GM21737 (cell line): ENCODE results near the gene SEM1.
A peak's percentile ranks its signal among the peaks of the same experiment; 100 is the strongest.
"Not testable (repeated sequence)": the region's sequence is repeated elsewhere in the genome, so short reads cannot be mapped to it uniquely, and the experiment has no call there.

ENCODE experiments used
- ATAC-seq: cut with Tn5 transposase; IDR thresholded peaks from one replicate; pipeline ENCODE4 v1.9.1; 2021; ENCODE audit warnings: mild to moderate bottlenecking, moderate library complexity; ENCODE audit not compliant: unreplicated experiment

SEM1 gene

GRCh38 chr7:96707901-96708774 is 1.5 kb downstream of the SEM1 start:
- no peak for ATAC-seq

DNA sequence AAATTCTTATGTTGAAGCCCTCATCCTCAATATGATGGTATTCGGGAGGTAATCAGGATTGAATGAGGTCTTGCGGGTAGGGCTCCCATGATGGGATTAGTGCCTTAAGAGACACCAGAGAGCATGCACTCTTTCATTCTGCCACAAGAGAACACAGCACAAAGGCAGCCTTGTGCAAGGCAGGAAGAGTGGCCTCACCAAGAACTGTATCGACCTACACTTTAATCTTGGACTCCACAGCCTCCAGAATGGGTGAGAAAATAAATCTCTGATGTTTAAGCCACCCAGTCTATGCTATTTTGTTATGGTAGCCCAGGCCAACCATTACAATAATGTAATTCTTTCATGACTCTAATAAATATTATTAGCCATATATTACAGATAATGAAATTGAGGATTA is 8.4 kb downstream of the SEM1 start:
- ATAC-seq = no peak

DNA sequence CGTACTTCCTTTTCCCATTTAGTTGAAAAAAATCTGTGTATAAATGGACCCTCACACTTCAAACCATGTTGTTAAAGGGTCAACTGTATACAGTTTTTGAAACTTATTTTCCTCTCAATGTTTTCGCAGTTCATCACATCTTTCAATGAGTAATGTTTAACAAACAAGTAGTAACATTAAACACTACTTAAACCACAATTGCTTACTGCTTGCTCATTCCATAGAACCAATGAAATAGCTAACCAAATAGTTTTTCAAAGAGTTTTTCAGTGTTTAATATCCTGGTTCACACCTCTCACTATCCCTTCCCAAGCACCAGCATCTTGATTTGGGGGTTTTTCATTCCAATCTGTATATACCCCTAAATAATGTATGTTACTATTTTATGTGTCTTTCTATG is 9.1 kb downstream of the SEM1 start:
- no peak for ATAC-seq

DNA sequence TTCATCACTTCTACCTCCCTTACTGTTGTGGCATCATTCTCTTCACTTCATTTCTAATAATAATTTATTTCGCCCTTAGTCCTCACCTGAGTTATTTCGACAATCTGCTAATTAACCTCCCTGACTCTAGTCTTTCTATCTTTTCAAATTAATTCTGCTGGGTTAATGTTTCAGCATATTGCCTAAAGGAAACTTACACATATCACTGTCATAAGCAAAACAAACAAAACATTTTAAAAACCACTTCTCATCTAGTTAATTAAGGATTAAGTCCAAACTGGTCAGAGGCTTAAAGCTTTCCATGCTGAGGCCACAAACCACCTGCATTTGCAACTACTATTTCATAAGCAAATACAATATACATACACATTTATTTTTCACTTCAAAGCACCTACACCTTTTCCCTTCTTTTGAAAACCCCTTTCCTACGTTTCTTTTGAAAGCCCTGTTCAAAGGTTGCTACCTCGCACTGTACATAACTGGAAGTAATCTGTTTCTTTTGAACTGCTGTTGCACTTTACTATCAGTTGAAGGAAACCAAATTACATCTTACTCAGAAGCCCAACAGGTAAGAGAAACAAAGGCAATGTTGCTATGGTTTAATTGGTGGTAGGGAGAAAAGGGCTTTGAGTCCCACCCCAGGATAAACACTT is 10.3 kb downstream of the SEM1 start:
- no peak for ATAC-seq

DNA sequence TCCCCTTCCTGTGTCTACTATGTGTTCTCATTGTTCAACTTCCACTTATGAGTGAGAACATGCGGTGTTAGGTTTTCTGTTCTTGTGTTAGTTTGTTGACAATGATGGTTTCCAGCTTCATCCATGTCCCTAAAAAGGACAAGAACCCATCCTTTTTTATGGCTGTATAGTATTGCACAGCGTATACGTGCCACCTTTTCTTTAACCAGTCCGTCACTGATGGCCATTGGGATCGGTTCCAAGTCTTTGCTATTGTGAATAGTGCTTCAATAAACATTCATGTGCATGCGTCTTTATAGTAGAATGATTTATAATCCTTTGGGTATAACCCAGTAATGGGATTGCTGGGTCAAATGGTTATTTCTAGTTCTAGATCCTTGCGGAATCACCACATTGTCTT is 11.2 kb downstream of the SEM1 start:
- not testable (repeated sequence) for ATAC-seq

GRCh38 chr7:96697822-96698221 is 11.8 kb downstream of the SEM1 start:
- ATAC-seq = no peak

GRCh38 chr7:96695581-96695980 is 14.1 kb downstream of the SEM1 start:
- ATAC-seq = no peak

DNA sequence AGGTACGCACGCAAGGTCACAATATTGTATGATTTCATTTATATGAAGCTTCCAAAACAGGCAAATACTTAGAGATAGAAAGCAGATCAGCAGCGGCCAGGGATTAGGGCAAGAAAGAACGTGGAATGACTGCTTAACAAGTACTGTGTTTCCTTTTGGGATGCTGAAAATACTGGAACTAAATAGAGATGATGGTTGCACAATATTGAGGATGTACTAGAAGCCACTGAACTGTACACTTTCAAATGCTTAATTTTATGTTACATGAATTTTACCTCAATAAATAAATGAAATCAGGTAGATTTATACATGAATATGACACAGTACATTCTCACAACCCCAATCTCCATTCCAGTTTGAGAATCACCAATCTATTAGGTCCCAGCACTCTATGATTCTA is 15.6 kb downstream of the SEM1 start:
- no peak for ATAC-seq

GRCh38 chr7:96691702-96692101 is 17.9 kb downstream of the SEM1 start:
- ATAC-seq = no peak

DNA sequence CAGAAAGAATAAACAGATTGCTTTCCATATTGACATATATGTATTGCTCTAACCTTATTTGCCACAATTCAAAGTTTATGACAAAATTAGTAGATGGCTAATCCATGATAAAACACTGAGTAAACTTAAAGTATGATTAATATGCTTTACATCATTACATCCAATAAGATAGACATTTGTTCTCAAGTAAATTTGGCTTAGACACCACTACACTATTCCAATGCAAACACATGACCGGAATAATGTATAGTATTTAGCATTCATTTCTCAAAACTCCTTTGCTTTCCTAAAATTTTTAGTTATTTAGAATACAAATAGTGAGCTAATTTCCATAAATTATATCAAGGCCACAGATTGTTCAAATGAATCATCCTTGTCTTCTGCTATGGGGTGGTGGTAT is 20.2 kb downstream of the SEM1 start:
- no peak for ATAC-seq

DNA sequence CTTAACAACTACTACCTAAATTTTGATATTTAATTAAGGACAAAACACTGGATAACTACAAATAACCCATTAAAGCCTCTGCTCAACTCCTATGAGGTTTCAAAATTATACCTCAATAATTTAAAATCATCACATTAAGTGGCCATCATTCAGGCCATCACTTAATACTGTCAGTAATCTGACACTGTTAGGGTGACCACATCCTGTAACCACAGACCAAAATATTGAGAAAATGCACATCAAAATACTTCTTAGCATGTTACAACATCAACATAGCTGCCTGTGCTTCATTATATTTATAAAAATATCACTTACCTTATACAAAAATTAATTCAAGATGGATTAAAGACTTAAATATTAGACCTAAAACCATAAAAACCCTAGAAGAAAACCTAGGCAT is 23.3 kb downstream of the SEM1 start:
- ATAC-seq = no peak

DNA sequence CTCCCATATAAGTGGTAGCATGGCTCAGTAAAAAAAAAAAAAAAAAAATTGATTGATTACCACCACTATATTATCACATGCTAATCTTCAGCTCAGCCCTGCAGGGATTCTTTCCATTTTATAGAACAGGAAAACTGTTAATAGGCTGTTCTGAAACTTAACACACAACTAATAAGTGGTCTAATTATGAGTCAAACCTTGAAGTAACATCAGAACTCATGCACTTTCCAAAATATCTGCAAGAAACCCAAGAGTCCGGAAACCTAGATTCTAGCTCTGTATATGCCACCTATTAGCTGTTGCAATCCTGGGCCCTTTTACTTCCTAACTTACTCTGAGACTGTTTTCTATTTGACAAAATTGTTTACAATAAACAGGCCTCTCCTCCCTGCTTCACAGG is 23.9 kb downstream of the SEM1 start:
- peak; percentile 68 for ATAC-seq

GRCh38 chr7:96685353-96685752 is 24.3 kb downstream of the SEM1 start:
- peak; percentile 74 for ATAC-seq

DNA sequence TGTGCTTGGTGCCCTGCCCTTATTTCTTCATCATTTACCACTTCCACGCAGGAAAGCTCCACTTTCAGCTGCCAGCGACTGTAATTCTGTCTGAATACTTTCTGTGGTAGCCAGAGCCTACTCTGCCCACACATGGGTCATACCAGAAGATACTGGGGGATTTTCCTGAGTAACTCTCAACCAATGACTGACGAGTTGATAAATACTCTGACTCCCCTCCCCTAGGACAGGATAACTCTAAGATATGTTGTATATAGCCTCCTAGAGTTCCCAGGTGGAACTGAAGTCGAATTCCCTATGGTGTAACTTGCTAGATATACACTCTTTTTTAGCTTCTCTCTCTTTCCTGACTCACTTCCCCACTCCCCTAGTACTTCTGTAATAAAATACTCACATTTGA is 29.8 kb downstream of the SEM1 start:
- no peak for ATAC-seq

GRCh38 chr7:96676919-96677318 is 32.7 kb downstream of the SEM1 start:
- ATAC-seq = no peak

GRCh38 chr7:96675548-96675947 is 34.1 kb downstream of the SEM1 start:
- ATAC-seq = no peak

- no peak for ATAC-seq
Observed at GRCh38 chr7:96674565-96674964, 35.1 kb downstream of the SEM1 start.

DNA sequence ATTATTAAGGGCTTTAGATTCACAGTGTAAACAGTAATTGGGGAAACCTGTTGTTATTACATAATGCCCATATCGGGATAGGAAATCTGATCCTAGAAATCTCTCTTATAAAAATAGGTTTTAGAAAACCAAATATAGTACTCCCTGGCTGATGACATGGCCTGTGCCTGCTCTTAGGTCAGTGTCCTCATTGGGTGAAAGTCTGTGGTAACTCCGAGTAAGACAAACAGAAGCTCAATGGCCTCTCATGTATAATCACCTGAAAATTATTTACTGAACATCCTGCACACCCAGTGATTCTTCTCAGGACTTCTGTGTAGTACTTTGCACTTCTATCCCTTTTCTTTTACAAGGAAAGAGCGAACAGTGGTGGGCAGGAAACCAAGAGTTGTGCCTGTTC is 37.8 kb downstream of the SEM1 start:
- no peak for ATAC-seq

GRCh38 chr7:96670338-96671289 is 39.0 kb downstream of the SEM1 start:
- ATAC-seq = no peak

GRCh38 chr7:96669812-96670211 is 39.8 kb downstream of the SEM1 start:
- no peak for ATAC-seq

DNA sequence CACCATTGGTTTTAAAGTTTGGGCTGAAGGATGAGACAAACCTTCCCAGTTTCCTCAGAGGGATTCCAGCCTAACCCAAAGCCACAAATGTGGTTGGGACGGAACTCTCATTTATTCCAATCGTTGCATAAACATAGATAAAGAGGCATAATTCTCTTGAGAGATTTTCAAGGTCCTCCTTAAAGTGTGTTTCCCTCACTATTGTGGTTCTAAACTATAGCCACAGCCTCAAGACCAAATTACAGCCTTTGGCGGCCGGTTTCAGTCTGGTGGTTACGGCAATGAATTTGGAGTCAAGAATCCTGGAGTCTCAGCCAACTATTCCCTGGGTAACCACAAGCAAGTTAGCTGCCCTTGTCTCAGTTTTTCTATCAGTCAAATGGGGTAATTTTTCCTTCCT is 42.6 kb downstream of the SEM1 start:
- no peak for ATAC-seq
